ENCODE data around the gene PLA2G4A. TPM values are rescaled to one million over a fixed set of nuclear protein-coding genes. Genes with fewer than 3 reads are reported as not detected.

PLA2G4A gene
- total and polyA plus RNA-seq, 7 donors, result 0.24 to 0.71 (median 0.44) TPM

DNA sequence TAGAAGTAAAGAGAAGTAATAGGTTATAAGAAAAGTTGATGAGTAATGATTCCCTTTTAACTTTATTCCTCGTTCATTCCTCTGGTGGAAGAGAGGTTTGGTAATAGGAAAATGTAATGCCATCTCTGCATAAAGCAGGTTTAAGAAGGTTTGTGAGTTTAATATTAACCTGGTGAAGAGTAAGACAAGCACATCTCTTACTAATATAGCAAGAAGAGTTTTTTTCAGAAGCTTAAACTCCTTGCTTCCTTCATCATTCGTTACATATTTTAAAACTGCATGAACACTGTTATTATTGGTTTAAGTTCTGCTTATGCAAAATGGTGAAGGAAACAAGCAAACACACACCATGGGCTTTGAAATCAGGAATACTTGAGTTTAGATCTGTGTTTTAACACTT, 9.2 kb upstream of the PLA2G4A start:
- Histone ChIP-seq H3K27ac (no peak overlapping the region), H3K4me3 (no peak overlapping the region), H3K9me3 (no peaks in the 10 kb centered on the region), H3K27me3 (ENCODE audit: insufficient read depth in 3 of 3, low read length in 2 of 3) (no peaks in the 10 kb centered on the region), H3K36me3 (ENCODE audit: insufficient read depth in 1 of 2, low read depth in 1 of 2) (no peaks in the 10 kb centered on the region), H3K4me1 (no peaks in the 10 kb centered on the region)
- TF ChIP-seq, protein P1, sequence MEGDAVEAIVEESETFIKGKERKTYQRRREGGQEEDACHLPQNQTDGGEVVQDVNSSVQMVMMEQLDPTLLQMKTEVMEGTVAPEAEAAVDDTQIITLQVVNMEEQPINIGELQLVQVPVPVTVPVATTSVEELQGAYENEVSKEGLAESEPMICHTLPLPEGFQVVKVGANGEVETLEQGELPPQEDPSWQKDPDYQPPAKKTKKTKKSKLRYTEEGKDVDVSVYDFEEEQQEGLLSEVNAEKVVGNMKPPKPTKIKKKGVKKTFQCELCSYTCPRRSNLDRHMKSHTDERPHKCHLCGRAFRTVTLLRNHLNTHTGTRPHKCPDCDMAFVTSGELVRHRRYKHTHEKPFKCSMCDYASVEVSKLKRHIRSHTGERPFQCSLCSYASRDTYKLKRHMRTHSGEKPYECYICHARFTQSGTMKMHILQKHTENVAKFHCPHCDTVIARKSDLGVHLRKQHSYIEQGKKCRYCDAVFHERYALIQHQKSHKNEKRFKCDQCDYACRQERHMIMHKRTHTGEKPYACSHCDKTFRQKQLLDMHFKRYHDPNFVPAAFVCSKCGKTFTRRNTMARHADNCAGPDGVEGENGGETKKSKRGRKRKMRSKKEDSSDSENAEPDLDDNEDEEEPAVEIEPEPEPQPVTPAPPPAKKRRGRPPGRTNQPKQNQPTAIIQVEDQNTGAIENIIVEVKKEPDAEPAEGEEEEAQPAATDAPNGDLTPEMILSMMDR (IDR thresholded peaks at IDR 0.05), result no peak
- ATAC-seq (no peak), DNase-seq (no peak)
- WGBS, 3 donors, result 74 to 81% (median 79%) methylated on average over 2 of the region's 2 CpGs
- intact Hi-C loops (cut with DNase I), result no loop called here

DNA sequence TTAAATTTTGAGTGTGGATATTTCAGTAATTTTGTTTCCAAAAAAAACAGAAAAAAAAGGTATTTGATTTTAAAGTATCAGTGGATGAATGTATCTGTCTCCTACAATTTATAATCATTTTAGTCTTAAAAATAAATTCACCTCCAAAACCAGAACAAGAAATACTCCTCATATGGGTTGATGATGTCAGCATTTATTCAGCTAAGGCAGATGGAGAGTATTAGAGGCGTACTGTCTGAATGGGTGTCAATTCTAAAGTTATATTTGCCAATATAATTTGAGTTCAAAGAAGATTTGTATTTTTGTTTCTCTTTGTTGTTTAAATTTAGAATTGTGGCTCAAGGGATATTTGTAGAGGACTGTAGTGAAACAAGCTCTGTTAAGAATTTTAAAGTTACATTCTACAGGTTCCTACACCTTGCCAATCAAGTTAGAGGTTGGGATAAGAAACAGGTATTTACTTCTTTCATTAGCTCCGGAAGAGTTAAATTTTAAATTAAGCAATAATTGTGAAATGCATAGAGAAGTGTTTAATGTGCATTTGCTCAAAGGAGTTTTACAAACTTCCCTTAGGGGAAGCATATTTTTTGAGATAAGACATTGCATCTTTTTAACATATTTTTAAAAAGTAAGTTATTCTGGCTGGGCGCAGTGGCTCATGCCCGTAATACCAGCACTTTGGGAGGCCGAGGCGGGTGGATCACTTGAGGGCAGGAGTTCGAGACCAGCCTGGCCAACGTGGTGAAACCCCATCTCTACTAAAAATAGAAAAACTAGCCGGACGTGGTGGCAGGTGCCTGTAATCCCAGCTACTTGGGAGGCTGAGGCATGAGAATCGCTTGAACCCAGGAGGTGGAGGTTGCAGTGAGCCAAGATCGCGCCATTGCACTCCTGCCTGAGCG, 1.2 kb downstream of the PLA2G4A start:
- Histone ChIP-seq H3K36me3 (ENCODE audit: insufficient read depth in 1 of 2, low read depth in 1 of 2) (no peaks in the 10 kb centered on the region), H3K27me3 (ENCODE audit: insufficient read depth in 3 of 3, low read length in 2 of 3) (no peaks in the 10 kb centered on the region), H3K4me1 (no peaks in the 10 kb centered on the region), H3K27ac (no peak overlapping the region), H3K4me3 (peak overlapping the region; percentile 62), H3K9me3 (no peaks in the 10 kb centered on the region)
- TF ChIP-seq, protein P1 (IDR thresholded peaks at IDR 0.05), result no peak
- intact Hi-C loops (cut with DNase I), result no loop called here
- WGBS, 3 donors, result 68 to 74% (median 71%) methylated on average over 14 of the region's 14 CpGs
- ATAC-seq (no peak), DNase-seq (no peak)

DNA sequence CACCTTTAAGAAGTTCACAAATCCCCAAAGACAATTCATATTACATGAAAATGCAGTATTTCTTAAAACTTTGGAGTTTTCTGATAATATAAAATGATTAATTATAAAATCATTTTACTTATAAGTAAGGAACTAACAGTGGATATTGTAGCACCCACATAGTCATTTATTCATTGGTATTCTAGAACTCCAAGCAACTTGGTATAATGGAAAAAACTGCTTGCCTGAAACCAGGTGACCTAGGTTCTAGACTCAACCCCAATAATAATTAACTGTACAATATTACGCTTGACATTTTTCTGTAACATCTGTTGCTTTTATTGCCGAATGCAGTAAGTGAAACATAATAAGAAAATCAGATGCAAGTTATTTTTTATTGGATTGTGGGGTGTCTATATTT, 2.4 kb downstream of the PLA2G4A start:
- DNase-seq (no peak), ATAC-seq (no peak)
- TF ChIP-seq, protein P1 (IDR thresholded peaks at IDR 0.05), result no peak
- no peaks in the 10 kb centered on the region for H3K9me3 ChIP-seq
- intact Hi-C loops (cut with DNase I), result no loop called here
- H3K36me3 ChIP-seq (ENCODE audit: insufficient read depth in 1 of 2, low read depth in 1 of 2), result no peaks in the 10 kb centered on the region
- H3K27me3 ChIP-seq (ENCODE audit: insufficient read depth in 3 of 3, low read length in 2 of 3), result no peaks in the 10 kb centered on the region
- no peaks in the 10 kb centered on the region for H3K4me1 ChIP-seq
- H3K4me3 ChIP-seq, result no peak overlapping the region
- 75 to 90% (median 81%) methylated on average over 2 of the region's 2 CpGs for WGBS, 3 donors
- no peak overlapping the region for H3K27ac ChIP-seq

DNA sequence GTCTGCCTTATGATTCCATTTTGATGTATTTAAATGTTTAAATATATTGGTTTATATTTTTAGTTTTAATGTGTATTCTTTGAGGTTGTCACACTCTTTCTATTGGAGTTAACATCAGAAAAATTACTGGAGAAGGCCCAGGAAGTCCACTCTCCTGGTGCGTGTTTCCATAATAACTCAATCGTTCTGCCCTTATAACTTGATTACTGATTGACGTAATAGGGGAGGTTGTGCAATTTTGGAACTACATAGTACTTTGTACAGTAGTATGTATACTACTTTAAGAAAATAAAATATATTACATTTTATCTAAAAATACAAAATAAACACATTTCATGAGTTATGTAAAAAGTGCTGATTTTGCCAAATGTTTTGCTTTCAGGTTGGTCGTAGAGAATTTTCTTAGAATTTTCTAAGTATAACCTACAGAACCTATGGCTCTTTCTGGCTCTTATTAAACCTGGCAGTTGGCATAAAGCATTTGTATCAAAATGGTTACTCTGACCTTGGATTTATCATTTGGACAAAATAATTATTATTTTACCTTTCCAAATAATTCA, 5.7 kb downstream of the PLA2G4A start:
- H3K36me3 ChIP-seq (ENCODE audit: insufficient read depth in 1 of 2, low read depth in 1 of 2), result no peaks in the 10 kb centered on the region
- H3K27ac ChIP-seq, result no peak overlapping the region
- H3K9me3 ChIP-seq, result no peaks in the 10 kb centered on the region
- no peaks in the 10 kb centered on the region for H3K4me1 ChIP-seq
- no peak for DNase-seq
- no peak overlapping the region for H3K4me3 ChIP-seq
- TF ChIP-seq, protein P1 (IDR thresholded peaks at IDR 0.05), result no peak
- intact Hi-C loops (cut with DNase I), result no loop called here
- H3K27me3 ChIP-seq (ENCODE audit: insufficient read depth in 3 of 3, low read length in 2 of 3), result no peaks in the 10 kb centered on the region
- no peak for ATAC-seq
- WGBS, 3 donors, result 83 to 88% (median 84%) methylated on average over 4 of the region's 4 CpGs
